IgD-negative memory B cell (primary cell): ENCODE results near the gene C3. TPM values are rescaled to one million over a fixed set of nuclear protein-coding genes. Genes with fewer than 3 reads are reported as not detected.
"Not testable (repeated sequence)": the region's sequence is repeated elsewhere in the genome, so short reads cannot be mapped to it uniquely, and the experiment has no call there.

Experiments used
- H3K27ac Mint-ChIP-seq, 3 donors: one replicate each; pipeline ENCODE4 v1.8.0; 2020 to 2022; ENCODE audit warnings: mild to moderate bottlenecking in 3 of 3, mixed read lengths in 3 of 3, moderate library complexity in 1 of 3
- H3K27me3 Mint-ChIP-seq: one replicate; pipeline ENCODE4 v1.8.0; 2021; ENCODE audit warnings: mixed read lengths
- H3K36me3 Mint-ChIP-seq: one replicate; pipeline ENCODE4 v1.8.0; 2020; ENCODE audit warnings: mild to moderate bottlenecking, mixed read lengths
- H3K4me1 Mint-ChIP-seq, 3 donors: one replicate each; pipeline ENCODE4 v1.8.0; 2020 to 2022; ENCODE audit warnings: mixed read lengths in 3 of 3, mild to moderate bottlenecking in 1 of 3
- H3K4me3 Mint-ChIP-seq, 4 donors: one replicate each; pipeline ENCODE4 v1.8.0; 2020 to 2022; ENCODE audit warnings: mild to moderate bottlenecking in 4 of 4, mixed read lengths in 4 of 4, moderate library complexity in 3 of 4
- H3K9me3 Mint-ChIP-seq, 3 donors: one replicate each; pipeline ENCODE4 v1.8.0; 2020 to 2021; ENCODE audit warnings: mixed read lengths in 3 of 3, mild to moderate bottlenecking in 1 of 3
- polyA plus RNA-seq: library from polyadenylated mRNA; unstranded; fragments of 300-500 nt; fragmentation: Illumina TruSeq; gene quantifications from one replicate; pipeline ENCODE4 v1.2.3, GENCODE V29; 2021

The C3 gene
- polyA plus RNA-seq, 1 donor from 2014 or later, result not detected

DNA sequence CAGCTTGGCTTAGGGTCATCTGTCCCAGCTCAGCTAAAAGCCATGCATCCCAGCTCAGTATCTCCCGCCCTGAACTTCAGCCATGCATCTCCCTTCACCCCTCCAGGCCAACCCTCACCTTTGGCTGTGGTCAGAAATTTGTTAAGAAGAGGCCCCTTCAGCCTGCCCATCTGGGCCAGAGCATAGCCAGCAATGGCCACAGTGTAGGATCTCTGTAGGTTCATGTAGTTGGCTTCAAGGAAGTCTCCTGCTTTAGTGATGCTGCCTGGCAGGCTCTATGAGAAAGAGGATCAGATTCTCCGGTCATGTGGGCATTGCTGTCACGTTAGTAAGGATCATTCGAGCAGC, 33.8 kb downstream of the C3 start:
- Mint-ChIP-seq H3K9me3 (peaks cover 2 to 4% (median 3%) of the 10 kb centered on the region in 3 donors), H3K27ac (no peak overlapping the region), H3K27me3 (peaks cover under 1% of the 10 kb centered on the region), H3K36me3 (no peaks in the 10 kb centered on the region), H3K4me3 (peak overlapping the region in 1 of 4 donors; percentile 33), H3K4me1 (no peaks in the 10 kb centered on the region)

DNA sequence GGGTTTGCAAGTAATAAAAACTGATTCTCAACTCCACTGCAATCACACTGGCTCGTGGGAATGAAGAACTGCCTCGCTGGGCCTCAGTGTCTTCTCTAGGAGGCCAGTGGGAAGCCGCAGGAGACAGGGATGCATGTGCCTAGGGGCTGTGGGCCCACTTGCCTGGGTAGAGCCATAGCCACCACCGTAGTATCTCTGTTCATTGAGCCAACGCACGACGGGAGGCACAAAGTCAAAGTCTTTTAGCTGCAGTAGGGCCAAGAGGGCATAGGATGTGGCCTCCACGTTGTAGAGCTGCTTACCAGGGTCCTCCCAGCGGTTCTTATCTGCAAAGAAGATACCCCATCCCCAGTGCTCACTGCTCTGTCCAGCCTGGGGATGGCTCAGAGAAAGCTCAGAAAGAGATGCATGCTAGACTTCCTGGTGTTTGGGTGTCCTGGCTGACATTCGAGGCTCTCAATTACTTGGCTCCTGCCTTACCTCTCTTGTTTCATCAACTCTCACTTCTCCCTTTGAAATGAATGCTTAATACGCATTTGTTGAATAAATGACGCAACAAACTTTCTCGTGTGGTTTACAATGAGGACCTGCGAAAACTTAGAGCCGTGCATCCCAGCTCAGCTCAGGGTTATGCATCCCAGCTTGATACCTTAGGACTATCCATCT, 34.4 kb downstream of the C3 start:
- H3K9me3 Mint-ChIP-seq, result peaks cover 2 to 4% (median 3%) of the 10 kb centered on the region in 3 donors

GRCh38 chr19:6685482-6685881, 35.0 kb downstream of the C3 start:
- no peaks in the 10 kb centered on the region for H3K36me3 Mint-ChIP-seq
- H3K4me3 Mint-ChIP-seq, result no peak overlapping the region
- no peak overlapping the region for H3K27ac Mint-ChIP-seq

More for the DNA sequence above, 34.4 kb downstream of the C3 start:
- Mint-ChIP-seq H3K36me3 (no peaks in the 10 kb centered on the region), H3K4me1 (no peaks in the 10 kb centered on the region), H3K27ac (no peak overlapping the region), H3K27me3 (peaks cover under 1% of the 10 kb centered on the region), H3K4me3 (no peak overlapping the region)

GRCh38 chr19:6683971-6684370, 36.5 kb downstream of the C3 start:
- Mint-ChIP-seq H3K4me1 (no peaks in the 10 kb centered on the region), H3K9me3 (peaks cover 2 to 4% (median 3%) of the 10 kb centered on the region in 3 donors), H3K27ac (no peak overlapping the region), H3K4me3 (no peak overlapping the region), H3K27me3 (peaks cover 6% of the 10 kb centered on the region), H3K36me3 (no peaks in the 10 kb centered on the region)

More at GRCh38 chr19:6685482-6685881, 35.0 kb downstream of the C3 start:
- peaks cover 2 to 4% (median 3%) of the 10 kb centered on the region in 3 donors for H3K9me3 Mint-ChIP-seq
- H3K4me1 Mint-ChIP-seq, result no peaks in the 10 kb centered on the region
- peaks cover 2% of the 10 kb centered on the region for H3K27me3 Mint-ChIP-seq

GRCh38 chr19:6682607-6683128, 37.8 kb downstream of the C3 start:
- H3K9me3 Mint-ChIP-seq, result no peaks in the 10 kb centered on the region
- H3K27me3 Mint-ChIP-seq, result peaks cover 12% of the 10 kb centered on the region
- H3K36me3 Mint-ChIP-seq, result no peaks in the 10 kb centered on the region
- peak overlapping the region in 1 of 3 donors; percentile 4 for H3K27ac Mint-ChIP-seq
- H3K4me1 Mint-ChIP-seq, result peaks cover 0 to 3% (median 0%) of the 10 kb centered on the region in 3 donors
- H3K4me3 Mint-ChIP-seq, result peak overlapping the region in 1 of 4 donors; percentile 6

DNA sequence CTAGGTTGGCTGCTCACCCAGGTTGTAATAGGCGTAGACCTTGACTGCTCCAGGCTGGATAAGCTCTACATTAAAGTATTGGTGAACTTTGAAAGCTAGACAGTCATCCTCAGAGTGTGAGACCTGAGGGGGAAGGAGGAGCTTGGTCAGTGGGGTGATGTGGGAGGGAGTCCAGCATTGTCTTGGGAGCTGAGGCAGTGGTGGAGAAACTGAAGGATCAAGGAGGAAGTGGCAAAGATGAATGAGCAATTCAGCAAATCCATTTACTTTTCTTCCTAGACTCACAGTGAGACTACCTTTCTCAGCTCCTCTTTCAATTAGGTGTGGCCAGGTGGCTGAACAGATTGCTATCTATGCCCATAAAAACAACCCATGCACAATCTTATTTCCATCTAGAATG, 40.3 kb downstream of the C3 start:
- H3K4me1 Mint-ChIP-seq, result peaks cover 0 to 9% (median 4%) of the 10 kb centered on the region in 3 donors
- H3K27me3 Mint-ChIP-seq, result peaks cover 22% of the 10 kb centered on the region
- H3K9me3 Mint-ChIP-seq, result no peaks in the 10 kb centered on the region
- H3K36me3 Mint-ChIP-seq, result no peaks in the 10 kb centered on the region
- H3K4me3 Mint-ChIP-seq, result no peak overlapping the region
- no peak overlapping the region for H3K27ac Mint-ChIP-seq

GRCh38 chr19:6679139-6679538, 41.3 kb downstream of the C3 start:
- H3K27me3 Mint-ChIP-seq, result peaks cover 32% of the 10 kb centered on the region
- peaks cover 6 to 16% (median 11%) of the 10 kb centered on the region in 3 donors for H3K4me1 Mint-ChIP-seq
- H3K27ac Mint-ChIP-seq, result no peak overlapping the region
- no peaks in the 10 kb centered on the region for H3K9me3 Mint-ChIP-seq
- no peaks in the 10 kb centered on the region for H3K36me3 Mint-ChIP-seq
- peak overlapping the region in 1 of 4 donors; percentile 51 for H3K4me3 Mint-ChIP-seq

GRCh38 chr19:6678690-6679109, 41.8 kb downstream of the C3 start:
- peak overlapping the region in 1 of 3 donors; percentile 21 for H3K27ac Mint-ChIP-seq
- no peaks in the 10 kb centered on the region for H3K9me3 Mint-ChIP-seq
- H3K4me3 Mint-ChIP-seq, result peak overlapping the region in 1 of 4 donors; percentile 51
- H3K27me3 Mint-ChIP-seq, result peaks cover 32% of the 10 kb centered on the region
- peaks cover 6 to 18% (median 11%) of the 10 kb centered on the region in 3 donors for H3K4me1 Mint-ChIP-seq
- no peaks in the 10 kb centered on the region for H3K36me3 Mint-ChIP-seq

- Mint-ChIP-seq H3K4me3 (peak overlapping the region in 2 of 4 donors; percentile 65 to 69), H3K36me3 (no peaks in the 10 kb centered on the region), H3K27me3 (peaks cover 32% of the 10 kb centered on the region), H3K9me3 (no peaks in the 10 kb centered on the region), H3K4me1 (peaks cover 6 to 18% (median 11%) of the 10 kb centered on the region in 3 donors), H3K27ac (no peak overlapping the region)
Observed at GRCh38 chr19:6677883-6678689, 42.4 kb downstream of the C3 start.

GRCh38 chr19:6677495-6677882, 43.0 kb downstream of the C3 start:
- H3K9me3 Mint-ChIP-seq, result no peaks in the 10 kb centered on the region
- peaks cover 6 to 18% (median 11%) of the 10 kb centered on the region in 3 donors for H3K4me1 Mint-ChIP-seq
- peaks cover 37% of the 10 kb centered on the region for H3K27me3 Mint-ChIP-seq
- peak overlapping the region in 1 of 4 donors; percentile 71 for H3K4me3 Mint-ChIP-seq
- H3K36me3 Mint-ChIP-seq, result peaks cover 1% of the 10 kb centered on the region
- no peak overlapping the region for H3K27ac Mint-ChIP-seq

GRCh38 chr19:6676288-6676687, 44.2 kb downstream of the C3 start:
- H3K4me3 Mint-ChIP-seq, result no peak overlapping the region
- peaks cover 6 to 18% (median 11%) of the 10 kb centered on the region in 3 donors for H3K4me1 Mint-ChIP-seq
- H3K9me3 Mint-ChIP-seq, result no peaks in the 10 kb centered on the region
- H3K36me3 Mint-ChIP-seq, result peaks cover 2% of the 10 kb centered on the region
- H3K27me3 Mint-ChIP-seq, result peaks cover 40% of the 10 kb centered on the region
- H3K27ac Mint-ChIP-seq, result no peak overlapping the region

- Mint-ChIP-seq H3K4me1 (peaks cover 15 to 26% (median 19%) of the 10 kb centered on the region in 3 donors), H3K9me3 (peaks cover 0 to 2% (median 0%) of the 10 kb centered on the region in 3 donors), H3K36me3 (peaks cover 2% of the 10 kb centered on the region), H3K4me3 (no peak overlapping the region), H3K27me3 (peaks cover 37% of the 10 kb centered on the region), H3K27ac (no peak overlapping the region)
Observed at GRCh38 chr19:6674868-6675305, 45.6 kb downstream of the C3 start.

DNA sequence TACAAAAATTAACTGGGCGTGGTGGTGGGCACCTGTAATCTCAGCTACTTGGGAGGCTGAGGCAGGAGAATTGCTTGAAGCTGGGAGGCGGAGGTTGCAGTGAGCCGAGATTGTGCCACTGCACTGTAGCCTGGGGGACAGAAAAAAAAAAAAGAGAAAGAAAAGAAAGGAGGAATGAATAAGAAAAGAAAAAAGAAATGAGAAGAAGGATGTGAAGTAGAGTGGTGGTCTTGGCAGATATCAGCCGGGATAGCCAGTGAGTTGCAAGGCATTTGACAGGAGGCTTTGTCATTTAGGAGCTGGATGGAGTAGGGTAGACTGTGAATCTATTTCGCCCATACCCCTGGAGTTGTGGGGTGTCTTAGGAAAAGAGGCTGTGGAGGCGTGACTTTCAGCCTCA, 46.0 kb downstream of the C3 start:
- H3K27me3 Mint-ChIP-seq, result peaks cover 37% of the 10 kb centered on the region
- H3K4me3 Mint-ChIP-seq, result peak overlapping the region in 2 of 4 donors; percentile 14 to 59
- peaks cover 20 to 29% (median 20%) of the 10 kb centered on the region in 3 donors for H3K4me1 Mint-ChIP-seq

GRCh38 chr19:6672693-6673290, 47.7 kb downstream of the C3 start:
- no peak overlapping the region for H3K27ac Mint-ChIP-seq
- peaks cover 20 to 31% (median 23%) of the 10 kb centered on the region in 3 donors for H3K4me1 Mint-ChIP-seq
- H3K4me3 Mint-ChIP-seq, result no peak overlapping the region
- H3K27me3 Mint-ChIP-seq, result peaks cover 30% of the 10 kb centered on the region
- H3K9me3 Mint-ChIP-seq, result peaks cover 0 to 4% (median 0%) of the 10 kb centered on the region in 3 donors
- peaks cover 2% of the 10 kb centered on the region for H3K36me3 Mint-ChIP-seq

More for the DNA sequence above, 46.0 kb downstream of the C3 start:
- not testable (repeated sequence) for H3K36me3 Mint-ChIP-seq, H3K27ac Mint-ChIP-seq, H3K9me3 Mint-ChIP-seq

GRCh38 chr19:6671960-6672359, 48.5 kb downstream of the C3 start:
- peak overlapping the region in 1 of 3 donors; percentile 5 for H3K27ac Mint-ChIP-seq
- H3K4me3 Mint-ChIP-seq, result peak overlapping the region in 1 of 4 donors; percentile 67
- peaks cover 20 to 26% (median 25%) of the 10 kb centered on the region in 3 donors for H3K4me1 Mint-ChIP-seq

More at GRCh38 chr19:6671960-6672359, 48.5 kb downstream of the C3 start:
- H3K36me3 Mint-ChIP-seq, result peaks cover 2% of the 10 kb centered on the region
- peaks cover 0 to 4% (median 0%) of the 10 kb centered on the region in 3 donors for H3K9me3 Mint-ChIP-seq
- peaks cover 29% of the 10 kb centered on the region for H3K27me3 Mint-ChIP-seq
